HG03039 (cell line): Measurements from ENCODE around the gene SIVA1.
"Not testable (repeated sequence)": the region's sequence is repeated elsewhere in the genome, so short reads cannot be mapped to it uniquely, and the experiment has no call there.

Source experiments
- ATAC-seq: cut with Tn5 transposase; IDR thresholded peaks from one replicate; pipeline ENCODE4 v1.9.1; 2021; ENCODE audit warnings: mild to moderate bottlenecking, moderate library complexity; ENCODE audit not compliant: unreplicated experiment

Gene SIVA1

GRCh38 chr14:104718871-104719270, 34.1 kb upstream of the SIVA1 start:
- ATAC-seq, result no peak

GRCh38 chr14:104719343-104719742, 33.6 kb upstream of the SIVA1 start:
- ATAC-seq, result no peak

- no peak for ATAC-seq
Observed at GRCh38 chr14:104721505-104722431, 31.2 kb upstream of the SIVA1 start.

GRCh38 chr14:104722938-104723650, 29.9 kb upstream of the SIVA1 start:
- no peak for ATAC-seq

- ATAC-seq, result no peak
Observed at GRCh38 chr14:104723651-104724406, 29.1 kb upstream of the SIVA1 start, which contains the start of gene ADSS1. Gene ADSS1, plus strand, starts transcription at chr14:104724229. Its CDS starts 42 bp downstream, at chr14:104724271.

GRCh38 chr14:104724407-104724980, 28.5 kb upstream of the SIVA1 start:
- ATAC-seq, result no peak

GRCh38 chr14:104724981-104725771, 27.8 kb upstream of the SIVA1 start:
- ATAC-seq, result no peak

GRCh38 chr14:104725772-104726548, 27.0 kb upstream of the SIVA1 start:
- no peak for ATAC-seq

- ATAC-seq, result no peak
Observed at GRCh38 chr14:104726600-104727451, 26.1 kb upstream of the SIVA1 start.

- ATAC-seq, result no peak
Observed at GRCh38 chr14:104728631-104729030, 24.3 kb upstream of the SIVA1 start.

- ATAC-seq, result not testable (repeated sequence)
Observed at GRCh38 chr14:104729176-104729834, 23.6 kb upstream of the SIVA1 start.

GRCh38 chr14:104729835-104730181, 23.1 kb upstream of the SIVA1 start:
- ATAC-seq, result no peak

- no peak for ATAC-seq
Observed at GRCh38 chr14:104730487-104730886, 22.5 kb upstream of the SIVA1 start.

GRCh38 chr14:104731320-104732294, 21.3 kb upstream of the SIVA1 start:
- no peak for ATAC-seq

GRCh38 chr14:104732355-104732804, 20.6 kb upstream of the SIVA1 start:
- ATAC-seq, result no peak

- ATAC-seq, result no peak
Observed at GRCh38 chr14:104732931-104733681, 19.8 kb upstream of the SIVA1 start.
